Adipose tissue (tissue), 3 donors: Measurements from ENCODE around the gene SLC17A9. TPM values are rescaled to one million over a fixed set of nuclear protein-coding genes. Genes with fewer than 3 reads are reported as not detected.

Source experiments
- H3K27ac ChIP-seq: one replicate; pipeline ENCODE4 v1.5.1; 2013; ENCODE audit warnings: low read depth, low read length
- WGBS, 3 donors: extraction: QIAGEN DNeasy Blood & Tissue Kit; methylation state at CpG; one replicate each; pipeline ENCODE4 v1.1.7; 2013; 5-methylcytosine and 5-hydroxymethylcytosine counted together
- polyA plus RNA-seq, 3 donors: library from polyadenylated mRNA; stranded (reverse); fragments of 200-250 nt; gene quantifications; one replicate each; pipeline ENCODE4 v1.2.3, GENCODE V29; 2013
- donor health status: healthy with polysubstance abuse.
- donor health status: Bipolar disorder and iron deficiency.
- donor health status: healthy.

The SLC17A9 gene
- polyA plus RNA-seq, 3 donors: 2.0 to 4.8 (median 3.7) TPM

DNA sequence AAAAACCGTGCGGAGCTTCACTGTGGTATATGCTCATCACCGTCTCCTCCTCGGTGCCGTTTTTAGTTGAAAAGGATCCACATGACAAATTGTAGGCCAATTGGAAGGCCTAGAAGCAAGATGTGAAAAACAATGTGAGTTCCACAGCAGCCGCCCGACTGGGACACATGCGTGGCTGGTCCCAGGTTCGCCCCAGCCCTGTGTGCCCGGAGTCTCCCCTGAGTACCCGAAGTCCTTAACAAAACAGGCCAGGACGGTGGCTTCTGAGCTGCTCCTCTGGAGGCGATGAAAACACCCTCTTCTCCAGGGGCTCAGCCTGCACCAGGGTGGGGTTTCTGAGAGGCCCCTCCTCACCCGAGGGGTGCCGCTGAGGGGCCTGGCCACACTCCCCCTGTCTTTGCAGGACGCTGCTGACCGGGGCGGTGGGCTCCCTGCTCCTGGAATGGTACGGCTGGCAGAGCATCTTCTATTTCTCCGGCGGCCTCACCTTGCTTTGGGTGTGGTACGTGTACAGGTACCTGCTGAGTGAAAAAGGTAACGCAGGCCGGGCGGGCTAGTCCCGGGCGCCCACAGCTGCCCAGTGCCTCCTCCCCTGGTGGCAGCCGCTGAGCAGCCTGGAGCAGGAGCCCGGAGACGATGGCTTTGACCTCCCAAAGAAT is 9.8 kb downstream of the SLC17A9 start:
- H3K27ac ChIP-seq: no peak overlapping the region
- 89 to 95% (median 94%) methylated on average over 30 of the region's 30 CpGs for WGBS, 3 donors

DNA sequence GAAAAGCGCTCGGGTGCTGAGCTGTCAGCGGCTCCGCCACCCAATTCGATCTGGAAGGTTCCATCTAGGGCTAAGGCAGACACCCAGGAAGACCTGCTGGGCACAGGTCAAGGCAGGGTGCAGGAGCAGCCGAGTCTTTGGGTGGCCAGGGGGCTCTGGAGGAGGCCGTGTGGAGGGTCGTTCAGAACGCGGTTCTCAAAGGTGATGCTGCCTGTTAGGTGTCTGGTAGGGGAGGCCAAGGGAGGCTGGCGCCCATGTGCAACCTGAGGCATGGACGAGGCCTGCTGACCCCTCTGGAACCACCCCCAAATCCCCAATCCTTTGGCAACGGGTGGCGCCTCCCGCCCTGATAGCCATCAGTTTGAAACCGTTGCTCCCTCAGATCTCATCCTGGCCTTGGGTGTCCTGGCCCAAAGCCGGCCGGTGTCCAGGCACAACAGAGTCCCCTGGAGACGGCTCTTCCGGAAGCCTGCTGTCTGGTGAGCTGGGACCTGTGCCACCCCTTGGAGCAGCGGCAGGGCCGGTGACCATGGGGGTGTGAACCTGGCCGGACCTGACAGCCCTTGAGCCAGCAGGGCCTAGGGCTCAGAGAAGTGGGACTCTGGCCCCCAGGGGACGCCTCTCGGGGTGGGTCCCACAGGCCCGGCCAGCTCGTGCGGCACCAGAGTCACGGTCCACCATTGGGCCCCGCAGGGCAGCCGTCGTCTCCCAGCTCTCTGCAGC is 10.5 kb downstream of the SLC17A9 start:
- WGBS, 3 donors: 83 to 90% (median 89%) methylated on average over 30 to 32 of the region's 32 CpGs
- no peak overlapping the region for H3K27ac ChIP-seq

DNA sequence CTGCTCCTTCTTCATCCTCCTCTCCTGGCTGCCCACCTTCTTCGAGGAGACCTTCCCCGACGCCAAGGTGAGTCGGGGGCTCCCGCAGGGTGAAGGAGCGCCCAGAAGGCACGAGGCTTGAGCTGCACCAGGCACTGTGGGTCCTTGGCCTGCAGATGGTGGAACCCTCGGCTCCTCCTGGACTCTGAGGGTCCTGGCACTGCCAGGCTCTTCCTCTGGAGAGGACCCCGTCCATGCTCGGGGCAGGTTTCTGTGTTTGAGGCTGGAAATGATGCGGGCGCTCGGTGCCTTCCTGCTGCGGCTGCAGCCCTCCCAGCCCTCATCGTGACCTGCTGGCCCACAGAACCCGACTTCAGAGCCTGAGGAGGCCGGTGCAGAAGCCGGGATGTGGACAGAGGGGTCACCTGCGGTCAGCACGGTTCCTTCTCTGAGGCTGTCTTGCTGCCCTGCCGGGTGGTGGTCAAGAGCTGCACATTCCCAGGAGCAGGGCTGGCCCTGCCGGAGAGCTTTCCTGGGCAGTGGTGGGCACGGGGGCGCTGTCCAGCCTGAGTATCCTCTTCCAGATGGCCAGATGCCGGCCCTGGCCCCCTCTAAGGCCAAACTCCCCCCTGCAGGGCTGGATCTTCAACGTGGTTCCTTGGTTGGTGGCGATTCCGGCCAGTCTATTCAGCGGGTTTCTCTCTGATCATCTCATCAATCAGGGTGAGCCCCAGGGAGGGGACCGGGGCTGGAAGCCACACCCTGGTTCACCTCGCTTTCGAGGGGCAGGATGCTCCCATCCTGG is 11.3 kb downstream of the SLC17A9 start:
- 83 to 89% (median 89%) methylated on average over 29 to 32 of the region's 32 CpGs for WGBS, 3 donors
- H3K27ac ChIP-seq: no peak overlapping the region

DNA sequence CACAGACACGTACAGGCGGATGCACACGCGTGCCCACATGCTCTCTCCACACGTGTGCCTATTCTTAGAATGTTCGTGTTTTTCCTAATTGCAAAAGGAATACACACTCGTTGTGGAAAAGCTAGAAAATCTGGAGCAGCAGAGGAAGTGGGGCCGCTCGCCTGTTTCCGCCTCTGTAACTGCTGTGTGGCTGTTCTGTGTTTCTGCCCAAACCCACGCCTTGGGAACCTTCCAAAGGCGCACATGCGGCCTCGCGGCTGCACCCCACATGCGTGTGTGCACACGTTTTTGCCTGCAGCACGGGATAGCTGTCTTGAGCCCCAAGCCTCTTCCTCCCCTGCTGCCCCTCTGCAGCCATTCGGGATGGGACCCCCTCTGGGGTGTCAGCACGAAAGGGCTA is 12.2 kb downstream of the SLC17A9 start:
- 56 to 79% (median 60%) methylated on average over 20 of the region's 20 CpGs for WGBS, 3 donors
- no peak overlapping the region for H3K27ac ChIP-seq

DNA sequence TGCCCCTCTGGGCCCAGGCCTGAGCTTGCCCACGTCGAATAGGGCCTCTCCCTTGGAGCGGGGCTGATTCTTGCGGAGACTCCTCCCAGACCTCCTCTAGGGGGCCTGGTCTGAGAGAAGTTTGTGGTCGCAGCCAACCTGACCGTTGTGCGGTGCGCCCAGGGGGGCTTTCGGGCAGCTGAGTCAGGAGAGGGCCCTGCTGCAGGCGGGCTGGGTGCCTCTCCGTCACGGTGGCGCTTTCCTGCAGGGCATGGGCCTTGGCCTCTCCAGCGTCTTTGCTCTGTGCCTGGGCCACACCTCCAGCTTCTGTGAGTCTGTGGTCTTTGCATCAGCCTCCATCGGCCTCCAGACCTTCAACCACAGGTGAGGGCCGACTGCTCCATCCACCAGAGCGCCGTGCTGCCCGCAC is 12.9 kb downstream of the SLC17A9 start:
- no peak overlapping the region for H3K27ac ChIP-seq
- WGBS, 3 donors: 77 to 81% (median 81%) methylated on average over 19 of the region's 19 CpGs

DNA sequence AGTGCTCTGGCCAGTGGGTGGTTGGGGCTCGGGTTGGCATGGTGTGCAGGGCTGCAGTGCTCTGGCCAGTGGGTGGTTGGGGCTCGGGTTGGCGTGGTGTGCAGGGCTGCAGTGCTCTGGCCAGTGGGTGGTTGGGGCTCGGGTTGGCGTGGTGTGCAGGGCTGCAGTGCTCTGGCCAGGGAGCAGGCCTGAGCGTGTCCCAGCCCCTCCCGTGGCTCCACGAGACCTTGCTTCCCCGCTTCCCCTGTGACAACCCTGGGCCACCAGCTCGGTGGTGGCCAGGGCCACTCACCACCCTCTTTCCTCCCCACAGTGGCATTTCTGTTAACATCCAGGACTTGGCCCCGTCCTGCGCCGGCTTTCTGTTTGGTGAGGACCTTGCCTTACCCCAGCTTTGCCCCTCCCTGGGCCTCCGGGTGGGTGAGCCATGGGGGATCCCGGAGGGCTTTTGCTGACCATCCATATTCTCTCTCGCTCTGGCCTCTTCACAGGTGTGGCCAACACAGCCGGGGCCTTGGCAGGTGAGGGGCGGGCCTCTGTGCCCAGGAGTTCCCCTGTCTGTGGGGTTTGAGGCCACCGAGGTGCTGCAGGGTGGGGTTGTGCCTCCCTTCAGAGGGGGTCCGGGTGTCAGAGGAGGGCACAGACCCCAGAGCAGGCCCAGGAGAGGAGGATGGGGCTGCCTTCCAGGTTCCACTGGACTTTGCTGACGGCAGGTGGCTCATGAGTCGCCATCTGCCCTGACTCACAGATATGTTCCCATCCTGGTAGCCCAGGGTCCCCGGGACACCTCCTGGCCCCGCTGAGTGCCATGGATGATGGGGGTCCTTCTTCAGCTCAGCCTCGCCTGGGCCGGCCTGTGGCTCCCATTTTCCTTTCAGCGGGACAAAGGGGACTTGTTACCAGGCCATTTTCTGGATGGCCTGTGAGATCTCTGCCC is 14.0 kb downstream of the SLC17A9 start:
- no peak overlapping the region for H3K27ac ChIP-seq
- WGBS, 3 donors: 89 to 94% (median 93%) methylated on average over 21 to 26 of the region's 27 CpGs

DNA sequence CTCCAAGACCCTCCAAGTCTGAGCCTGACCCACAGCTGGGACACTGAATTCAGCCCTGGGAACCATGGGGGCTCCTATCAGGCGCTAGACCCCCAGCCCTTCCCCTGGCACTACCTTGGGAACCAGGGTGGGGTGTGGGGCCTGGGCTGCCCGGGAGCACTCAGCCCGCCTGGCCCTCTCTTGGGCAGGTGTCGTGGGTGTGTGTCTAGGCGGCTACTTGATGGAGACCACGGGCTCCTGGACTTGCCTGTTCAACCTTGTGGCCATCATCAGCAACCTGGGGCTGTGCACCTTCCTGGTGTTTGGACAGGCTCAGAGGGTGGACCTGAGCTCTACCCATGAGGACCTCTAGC is 14.6 kb downstream of the SLC17A9 start:
- WGBS, 3 donors: 81 to 96% (median 93%) methylated on average over 6 of the region's 6 CpGs
- H3K27ac ChIP-seq: no peak overlapping the region

DNA sequence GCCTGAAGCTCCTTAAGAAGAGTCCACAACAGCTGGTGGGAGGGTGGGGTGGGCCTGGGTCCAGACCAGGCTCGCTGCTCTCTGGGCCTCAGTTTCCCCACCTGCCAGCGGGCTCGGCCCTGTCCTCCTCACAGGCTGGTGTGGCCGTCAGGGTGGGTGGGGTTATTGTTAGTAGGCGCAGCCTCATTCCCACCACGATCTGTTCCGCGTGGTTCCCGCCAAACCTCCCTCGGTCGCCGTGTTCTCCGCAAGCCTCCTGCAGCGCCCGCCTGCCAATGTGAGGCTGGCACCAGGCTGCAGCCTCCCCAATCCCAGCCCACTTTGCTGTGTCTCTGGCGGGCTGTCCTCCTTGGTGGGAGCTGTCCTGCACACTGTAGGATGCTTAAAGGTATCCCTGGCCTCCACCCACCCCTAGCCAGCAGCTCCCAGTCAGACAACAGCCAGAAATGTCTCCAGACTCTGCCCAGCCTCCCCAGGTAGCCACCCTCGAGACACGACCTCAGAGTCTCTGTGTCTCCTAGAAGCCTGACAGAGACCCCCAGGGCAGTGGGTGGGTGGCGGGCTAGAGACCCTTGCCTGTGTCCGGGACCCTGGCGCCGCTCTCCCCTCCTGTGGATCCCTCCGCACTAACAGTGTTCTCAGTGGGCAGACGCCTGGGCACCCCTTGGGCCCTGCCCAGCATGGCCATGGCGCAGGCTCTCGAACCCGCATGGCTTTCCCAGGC is 15.3 kb downstream of the SLC17A9 start:
- no peak overlapping the region for H3K27ac ChIP-seq
- 86 to 92% (median 92%) methylated on average over 26 to 27 of the region's 27 CpGs for WGBS, 3 donors

DNA sequence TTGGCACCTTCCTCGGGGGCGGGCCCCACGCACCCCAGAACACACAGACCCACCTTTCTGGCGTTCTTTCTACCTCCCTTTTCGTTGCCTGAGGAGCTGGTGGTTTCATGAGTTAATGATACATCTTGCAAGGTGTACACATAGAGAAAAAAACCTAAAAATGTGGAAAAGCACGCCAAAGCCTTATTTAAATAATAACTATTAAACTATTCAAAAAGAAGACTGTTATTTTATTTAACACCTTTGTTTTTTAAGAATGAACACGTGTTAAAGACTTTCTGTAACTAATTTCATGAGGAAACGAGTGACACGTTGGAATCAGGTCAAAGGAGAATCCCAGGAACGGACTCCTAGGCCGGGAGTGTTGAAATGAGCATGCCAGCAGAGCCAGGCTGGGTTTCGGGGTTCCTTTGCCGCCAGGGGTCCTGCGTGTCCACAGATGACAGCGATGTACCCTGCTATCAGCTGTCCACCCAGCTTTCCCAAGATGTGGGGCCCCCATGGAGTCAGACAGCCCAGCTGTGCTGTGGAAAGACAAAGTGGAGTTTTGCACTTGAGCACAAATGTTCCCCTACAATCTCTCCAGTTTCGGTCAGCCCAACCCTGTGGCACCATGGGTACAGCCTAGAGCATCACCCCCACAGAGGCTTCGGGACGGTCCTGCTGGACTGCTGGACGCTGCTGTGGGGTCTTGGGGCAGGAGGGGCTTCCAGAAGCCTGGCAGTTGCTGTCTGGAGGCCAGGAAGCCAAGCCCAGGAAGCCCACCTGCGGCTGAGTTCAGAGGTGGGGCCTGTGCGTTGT is 16.1 kb downstream of the SLC17A9 start:
- no peak overlapping the region for H3K27ac ChIP-seq
- WGBS, 3 donors: 66 to 73% (median 68%) methylated on average over 21 of the region's 21 CpGs

DNA sequence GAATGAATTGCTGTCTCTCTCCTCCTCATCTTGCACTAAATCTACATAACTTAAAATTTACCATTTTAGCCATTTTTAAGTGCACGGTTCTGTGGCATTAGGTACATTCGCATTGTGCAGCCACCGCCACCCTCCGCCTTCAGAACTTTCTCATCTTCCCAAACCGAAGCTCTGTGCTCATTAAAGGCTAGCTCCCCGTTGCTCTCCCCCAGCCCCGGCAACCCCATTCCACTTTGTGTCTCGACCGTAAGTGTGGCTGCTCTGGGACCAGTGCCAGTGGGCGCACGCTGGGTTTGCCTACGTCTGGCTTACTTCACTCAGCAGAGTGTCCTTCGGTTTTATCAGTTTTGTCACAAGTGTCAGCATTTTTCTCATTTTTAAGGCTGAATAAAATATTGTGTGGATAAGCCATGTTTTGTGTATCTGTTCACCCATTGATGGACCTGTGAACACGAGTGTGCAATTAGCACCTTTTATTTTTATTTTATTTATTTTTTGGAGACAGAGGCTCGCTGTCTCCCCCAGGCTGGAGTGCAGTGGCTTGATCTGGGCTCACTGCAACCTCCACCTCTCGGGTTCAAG is 16.8 kb downstream of the SLC17A9 start:
- 44 to 54% (median 51%) methylated on average over 16 of the region's 16 CpGs for WGBS, 3 donors
- no peak overlapping the region for H3K27ac ChIP-seq

DNA sequence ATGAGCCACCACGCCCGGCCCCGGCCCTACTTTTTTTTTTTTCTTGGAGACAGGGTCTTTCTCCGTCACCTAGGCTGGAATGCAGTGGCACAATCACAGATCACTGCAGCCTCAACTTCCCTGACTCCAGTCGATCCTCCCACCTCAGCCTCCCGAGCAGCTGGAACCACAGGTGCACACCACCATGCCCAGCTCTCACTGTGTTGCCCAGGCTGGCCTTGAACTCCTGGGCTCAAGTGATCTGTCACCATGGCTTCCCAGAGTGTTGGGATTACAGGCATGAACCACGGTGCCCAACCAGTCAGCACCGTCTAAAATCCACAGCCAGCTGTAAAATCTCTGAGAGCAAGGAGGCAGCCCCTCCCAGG is 17.4 kb downstream of the SLC17A9 start:
- H3K27ac ChIP-seq: no peak overlapping the region
- WGBS, 3 donors: 60 to 82% (median 73%) methylated on average over 8 of the region's 8 CpGs

DNA sequence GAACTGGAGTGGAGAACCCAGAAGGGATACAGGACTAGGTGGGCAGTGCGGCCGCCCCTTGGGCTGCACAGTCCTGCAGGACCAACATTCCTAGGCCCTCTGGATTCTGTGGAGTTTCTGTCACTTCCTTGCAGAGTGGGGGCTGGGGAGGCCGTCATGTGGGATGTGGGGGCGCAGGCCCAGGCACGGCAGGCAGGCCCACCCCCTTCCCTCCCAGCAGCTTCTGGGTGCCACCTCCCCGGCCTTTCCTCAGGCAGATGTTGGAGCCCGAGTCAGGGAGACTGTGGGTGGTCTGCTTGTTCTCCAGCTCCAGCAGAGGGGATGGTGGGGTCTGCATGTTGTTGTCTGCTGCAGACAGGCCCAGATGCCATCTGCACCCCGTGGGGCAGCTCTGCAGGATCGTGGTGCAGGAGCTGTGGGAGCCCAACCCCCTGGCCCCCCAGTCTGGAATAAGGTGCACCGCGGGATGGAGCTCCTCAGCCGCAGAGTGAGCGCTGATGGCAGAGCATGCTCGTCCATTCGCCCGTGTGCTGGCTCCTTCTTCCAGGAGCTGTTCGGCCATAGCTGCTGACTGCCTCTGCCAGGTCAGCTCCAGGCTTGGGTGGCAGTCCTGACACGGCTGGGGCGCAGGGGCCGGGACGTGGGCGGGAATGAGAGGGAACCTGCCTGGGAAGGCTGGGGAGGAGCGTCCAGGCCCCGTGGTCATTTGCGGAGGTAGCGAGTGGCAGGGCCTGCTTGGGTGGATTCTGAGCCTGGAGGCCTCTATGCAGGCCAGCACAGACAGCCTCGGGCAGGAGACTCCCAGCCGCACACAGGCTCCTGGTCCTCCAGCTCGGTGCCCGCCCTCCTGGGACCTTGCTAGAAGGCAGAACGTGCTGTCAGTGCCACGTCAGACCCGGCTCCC is 18.1 kb downstream of the SLC17A9 start:
- WGBS, 3 donors: 42 to 57% (median 50%) methylated on average over 28 to 33 of the region's 33 CpGs
- H3K27ac ChIP-seq: no peak overlapping the region

DNA sequence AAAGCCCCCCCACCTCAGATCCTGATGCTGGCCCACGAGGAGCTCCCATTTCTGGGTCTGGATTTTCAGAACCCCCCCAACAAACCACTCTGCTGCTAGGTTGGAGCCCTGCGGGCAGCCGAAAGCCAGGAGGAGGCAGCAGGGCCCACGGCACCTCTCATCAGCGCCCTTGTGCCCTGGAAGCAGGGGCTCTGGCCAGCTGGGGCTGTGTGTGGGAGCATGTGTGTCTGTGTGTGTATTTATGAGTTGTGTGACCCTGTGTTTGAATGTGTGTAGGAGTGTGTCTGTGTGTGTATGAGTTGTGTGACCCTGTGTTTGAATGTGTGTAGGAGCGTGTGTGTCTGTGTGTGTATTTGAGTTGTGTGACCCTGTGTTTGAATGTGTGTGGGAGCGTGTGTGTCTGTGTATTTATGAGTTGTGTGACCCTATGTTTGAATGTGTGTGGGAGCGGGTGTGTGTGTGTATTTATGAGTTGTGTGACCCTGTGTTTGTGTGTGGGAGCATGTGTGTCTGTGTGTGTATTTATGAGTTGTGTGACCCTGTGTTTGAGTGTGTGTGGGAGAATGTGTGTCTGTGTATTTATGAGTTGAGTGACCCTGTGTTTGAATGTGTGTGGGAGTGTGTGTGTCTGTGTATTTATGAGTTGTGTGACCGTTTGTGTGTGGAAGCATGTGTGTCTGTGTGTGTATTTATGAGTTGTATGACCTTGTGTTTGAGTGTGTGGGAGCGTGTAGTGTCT is 18.9 kb downstream of the SLC17A9 start:
- 66 to 76% (median 71%) methylated on average over 10 of the region's 10 CpGs for WGBS, 3 donors
- H3K27ac ChIP-seq: no peak overlapping the region

DNA sequence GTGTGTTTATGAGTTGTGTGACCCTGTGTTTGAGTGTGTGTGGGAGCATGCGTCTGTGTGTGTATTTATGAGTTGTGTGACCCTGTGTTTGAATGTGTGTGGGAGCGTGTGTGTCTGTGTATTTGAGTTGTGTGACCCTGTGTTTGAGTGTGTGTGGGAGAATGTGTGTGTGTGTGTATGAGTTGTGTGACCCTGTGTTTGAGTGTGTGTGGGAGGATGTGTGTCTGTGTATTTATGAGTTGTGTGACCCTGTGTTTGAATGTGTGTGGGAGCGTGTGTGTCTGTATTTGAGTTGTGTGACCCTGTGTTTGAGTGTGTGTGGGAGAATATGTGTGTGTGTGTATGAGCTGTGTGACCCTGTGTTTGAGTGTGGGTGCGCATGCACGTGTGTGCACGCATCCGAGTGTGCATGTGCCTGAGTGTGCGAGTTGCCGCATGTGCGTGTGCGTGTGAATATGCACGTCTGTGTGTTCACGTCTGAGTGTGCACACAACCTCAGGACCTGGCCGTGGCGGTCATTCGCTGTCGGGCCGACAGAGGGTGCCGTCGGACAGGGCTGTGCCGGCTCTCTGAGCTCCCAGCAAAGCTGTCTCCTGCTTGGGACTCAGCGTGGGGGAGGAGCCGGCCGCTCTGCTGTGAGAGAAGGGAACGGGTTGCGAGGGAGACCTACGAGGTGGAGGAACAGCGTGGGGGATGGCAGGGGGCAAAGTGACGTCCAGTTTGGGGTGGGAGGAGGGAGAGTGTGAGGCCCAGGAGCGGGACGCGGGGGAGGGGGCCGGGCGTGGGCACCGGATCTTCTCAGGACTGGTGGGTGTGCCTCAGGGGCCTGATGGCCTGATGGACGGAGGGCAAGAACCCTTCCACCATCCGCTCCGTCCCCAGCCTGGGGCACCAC is 19.7 kb downstream of the SLC17A9 start:
- H3K27ac ChIP-seq: no peak overlapping the region
- WGBS, 3 donors: 3 to 7% (median 4%) methylated on average over 33 to 38 of the region's 38 CpGs
